Activated CD4-positive, alpha-beta T cell treated with anti-CD3 and anti-CD28 coated beads, Interleukin-2, amount 50 U/mL, for 24 hours (primary cell): ENCODE data around the gene AUTS2.

Source experiments
- DNase-seq, 2 donors: peaks; one replicate each; pipeline ENCODE4 v3.0.0-alpha.2; 2020; ENCODE audit warnings: low read depth in 1 of 2, low spot score in 1 of 2

The AUTS2 gene

GRCh38 chr7:70153933-70154332, 555.7 kb downstream of the AUTS2 start:
- DNase-seq, result no peak

- DNase-seq, result no peak
Measured at GRCh38 chr7:70154521-70155180, 556.4 kb downstream of the AUTS2 start.

- DNase-seq, result no peak
Measured at GRCh38 chr7:70156057-70156456, 557.8 kb downstream of the AUTS2 start.

- no peak for DNase-seq
Measured at GRCh38 chr7:70159121-70159520, 560.8 kb downstream of the AUTS2 start.

GRCh38 chr7:70165477-70166170, 567.3 kb downstream of the AUTS2 start:
- no peak for DNase-seq

- no peak for DNase-seq
Measured at GRCh38 chr7:70171369-70171920, 573.2 kb downstream of the AUTS2 start.

GRCh38 chr7:70177166-70177565, 578.9 kb downstream of the AUTS2 start:
- no peak for DNase-seq

- DNase-seq, result no peak
Measured at GRCh38 chr7:70178211-70178610, 579.9 kb downstream of the AUTS2 start.

GRCh38 chr7:70178787-70179186, 580.5 kb downstream of the AUTS2 start:
- no peak for DNase-seq

GRCh38 chr7:70182521-70182920, 584.2 kb downstream of the AUTS2 start:
- DNase-seq, result no peak

- no peak for DNase-seq
Measured at GRCh38 chr7:70183278-70183677, 585.0 kb downstream of the AUTS2 start.

- no peak for DNase-seq
Measured at GRCh38 chr7:70188901-70189650, 590.8 kb downstream of the AUTS2 start.

- no peak for DNase-seq
Measured at GRCh38 chr7:70189776-70190175, 591.5 kb downstream of the AUTS2 start.

GRCh38 chr7:70190281-70190680, 592.0 kb downstream of the AUTS2 start:
- no peak for DNase-seq

GRCh38 chr7:70193514-70193913, 595.2 kb downstream of the AUTS2 start:
- no peak for DNase-seq

- DNase-seq, result no peak
Measured at GRCh38 chr7:70208236-70209063, 610.2 kb downstream of the AUTS2 start.

GRCh38 chr7:70210200-70210935, 612.1 kb downstream of the AUTS2 start:
- no peak for DNase-seq

GRCh38 chr7:70210936-70211310, 612.6 kb downstream of the AUTS2 start:
- DNase-seq, result no peak

- no peak for DNase-seq
Measured at GRCh38 chr7:70212281-70212680, 614.0 kb downstream of the AUTS2 start.

GRCh38 chr7:70214071-70214470, 615.8 kb downstream of the AUTS2 start:
- no peak for DNase-seq
